Cortex of kidney (tissue), 1 donor: ENCODE results near the gene MAPK7.

ENCODE experiments used
- DNase-seq: peaks from one replicate; lab custom pipeline; 2025; lab: John Stamatoyannopoulos, UW

MAPK7 gene

GRCh38 chr17:19378416-19379360, at the start of gene MAPK7:
Gene MAPK7, plus strand, starts transcription at chr17:19378498. Its CDS starts 403 bp downstream, at chr17:19378901.
- no peak for DNase-seq

- DNase-seq: no peak
Observed at GRCh38 chr17:19329136-19329535, 49.2 kb upstream of the MAPK7 start.

- DNase-seq: no peak
Observed at GRCh38 chr17:19329839-19330238, 48.5 kb upstream of the MAPK7 start.

GRCh38 chr17:19330271-19330670, 48.0 kb upstream of the MAPK7 start:
- DNase-seq: no peak

- no peak for DNase-seq
Observed at GRCh38 chr17:19331134-19331533, 47.2 kb upstream of the MAPK7 start.

GRCh38 chr17:19331543-19332245, 46.6 kb upstream of the MAPK7 start:
- DNase-seq: no peak

GRCh38 chr17:19332371-19333131, 45.7 kb upstream of the MAPK7 start:
- DNase-seq: no peak

GRCh38 chr17:19333132-19333440, 45.2 kb upstream of the MAPK7 start:
- no peak for DNase-seq

- no peak for DNase-seq
Observed at GRCh38 chr17:19333736-19334290, 44.5 kb upstream of the MAPK7 start.

- DNase-seq: no peak
Observed at GRCh38 chr17:19334331-19334730, 44.0 kb upstream of the MAPK7 start.

GRCh38 chr17:19335951-19336631, 42.2 kb upstream of the MAPK7 start:
- no peak for DNase-seq

- no peak for DNase-seq
Observed at GRCh38 chr17:19336938-19337711, 41.2 kb upstream of the MAPK7 start.

- DNase-seq: no peak
Observed at GRCh38 chr17:19337712-19338023, 40.6 kb upstream of the MAPK7 start.

- no peak for DNase-seq
Observed at GRCh38 chr17:19338031-19338990, 40.0 kb upstream of the MAPK7 start.

GRCh38 chr17:19339341-19339815, 38.9 kb upstream of the MAPK7 start:
- DNase-seq: no peak

- DNase-seq: no peak
Observed at GRCh38 chr17:19341211-19341631, 37.1 kb upstream of the MAPK7 start.

GRCh38 chr17:19341641-19342610, 36.4 kb upstream of the MAPK7 start:
- no peak for DNase-seq

GRCh38 chr17:19342611-19343255, 35.6 kb upstream of the MAPK7 start:
- no peak for DNase-seq
